GM12878 (cell line): Measurements from ENCODE around the gene CLEC7A. TPM values are rescaled to one million over a fixed set of nuclear protein-coding genes. Genes with fewer than 3 reads are reported as not detected.

Source experiments
- ATAC-seq: fragments of 200-7000 bp; cut with Tn5 transposase; 3 replicates; pipeline ENCODE4 v1.9.1; 2020; ENCODE audit warnings: mild to moderate bottlenecking, moderate library complexity
- BruUV-seq: library from RNA; stranded (reverse); fragments of 400-500 nt; replicated peaks from 2 replicates; lab custom pipeline; 2021; lab: Mats Ljungman, UMichigan
- CTCF ChIA-PET: fragments of 300-600 bp; sonication (Branson Sonifier 250); formaldehyde crosslinking; extraction: SDS; loops from one replicate; lab custom pipeline; 2021; ENCODE audit warnings: inconsistent platforms; lab: Yijun Ruan, JAX
- POLR2A ChIA-PET: fragments of 350-600 bp; formaldehyde crosslinking; extraction: SDS; loops from one replicate; lab custom pipeline; 2021; ENCODE audit warnings: inconsistent platforms; lab: Charles Lee
- RAD21 ChIA-PET: fragments of 300-600 bp; sonication (Branson Sonifier 250); formaldehyde crosslinking; loops from one replicate; lab custom pipeline; 2023; ENCODE audit warnings: antibody characterized with exemption; ENCODE audit not compliant: unreplicated experiment; lab: Charles Lee
- SMC1A ChIA-PET: fragments of 300-600 bp; sonication (Branson Sonifier 250); formaldehyde crosslinking; loops from one replicate; lab custom pipeline; 2023; ENCODE audit not compliant: unreplicated experiment, uncharacterized antibody; lab: Charles Lee
- DNase-seq: peaks from one replicate; pipeline ENCODE4 v3.0.0-alpha.2; 2011; ENCODE audit warnings: low read depth, low spot score
- FAIRE-seq: peaks from 3 replicates; lab custom pipeline; 2011; peaks lifted over from hg19 to GRCh38; lab: Jason Lieb, UNC
- H2AFZ ChIP-seq: 2 replicates; pipeline ENCODE4 v1.6.0; 2011; ENCODE audit warnings: low read depth, low read length, control low read depth; ENCODE audit not compliant: control insufficient read depth
- H3K27ac ChIP-seq: 2 replicates; pipeline ENCODE4 v1.5.1; 2011; ENCODE audit warnings: control low read depth; ENCODE audit not compliant: control insufficient read depth, insufficient read depth
- H3K27me3 ChIP-seq, 2 experiments: replicated peaks in 1 of 2; 2 replicates each; pipeline versions ENCODE4 v1.6.0 to v1.6.1; 2011; ENCODE audit warnings: low read length in 1 of 2; ENCODE audit not compliant: control insufficient read depth in 2 of 2, insufficient read depth in 2 of 2
- H3K36me3 ChIP-seq, 2 experiments: 2 replicates each; pipeline ENCODE4 v1.5.1; 2011; ENCODE audit warnings: low read length in 1 of 2; ENCODE audit not compliant: control insufficient read depth in 2 of 2, insufficient read depth in 2 of 2
- H3K4me1 ChIP-seq: 2 replicates; pipeline ENCODE4 v1.6.1; 2011; ENCODE audit warnings: mild to moderate bottlenecking, low read length, moderate library complexity, mixed read lengths; ENCODE audit not compliant: control insufficient read depth, insufficient read depth
- H3K4me2 ChIP-seq: 2 replicates; pipeline ENCODE4 v1.6.0; 2011; ENCODE audit warnings: control low read depth; ENCODE audit not compliant: control insufficient read depth, insufficient read depth
- H3K4me3 ChIP-seq: fragments of 200-600 bp; sonication (generic); 2 replicates; pipeline ENCODE4 v1.5.1; 2016
- H3K79me2 ChIP-seq: 2 replicates; pipeline ENCODE4 v1.6.0; 2011; ENCODE audit warnings: low read length; ENCODE audit not compliant: control insufficient read depth, insufficient read depth
- H3K9ac ChIP-seq: 2 replicates; pipeline ENCODE4 v1.8.0; 2011; ENCODE audit warnings: low read length, control low read depth, mixed read lengths; ENCODE audit not compliant: control insufficient read depth, insufficient read depth
- H3K9me3 ChIP-seq: replicated peaks from 3 replicates; pipeline ENCODE4 v1.5.1; 2011; ENCODE audit warnings: mild to moderate bottlenecking, low read length; ENCODE audit not compliant: control insufficient read depth, insufficient read depth
- H4K20me1 ChIP-seq: 2 replicates; pipeline ENCODE4 v1.6.0; 2011; ENCODE audit not compliant: control insufficient read depth, insufficient read depth
- BHLHE40 ChIP-seq, 2 experiments: fragments of 450-650 bp in 1 of 2; IDR thresholded peaks; 2 replicates each; pipeline ENCODE4 v1.6.1; 2011 to 2017; ENCODE audit warnings: low read depth in 2 of 2, borderline replicate concordance in 1 of 2, improper control_type of control experiment in 1 of 2, low read length in 1 of 2, mild to moderate bottlenecking in 1 of 2
- GATAD2B ChIP-seq: fragments of 450-650 bp; conservative IDR thresholded peaks from 2 replicates; pipeline ENCODE4 v1.6.1; 2017; ENCODE audit warnings: low read depth, mild to moderate bottlenecking, moderate library complexity
- HDGF ChIP-seq: fragments of 450-650 bp; IDR thresholded peaks from 2 replicates; pipeline ENCODE4 v1.6.1; 2016; ENCODE audit warnings: antibody characterized with exemption
- MXI1 ChIP-seq: fragments of 150-350 bp; IDR thresholded peaks from 2 replicates; pipeline ENCODE4 v1.6.1; 2011; ENCODE audit warnings: low read depth, mild to moderate bottlenecking, inconsistent platforms, low read length, improper control_type of control experiment
- NFXL1 ChIP-seq: fragments of 450-650 bp; IDR thresholded peaks from 2 replicates; pipeline ENCODE4 v1.6.1; 2017; ENCODE audit warnings: antibody characterized with exemption, mild to moderate bottlenecking, borderline replicate concordance
- POLR2AphosphoS2 ChIP-seq: IDR thresholded peaks from 2 replicates; pipeline ENCODE4 v1.6.1; 2011; ENCODE audit warnings: low read depth, mild to moderate bottlenecking, low read length, improper control_type of control experiment, moderate library complexity
- SMAD5 ChIP-seq: IDR thresholded peaks from 2 replicates; pipeline ENCODE4 v1.6.1; 2016; ENCODE audit warnings: antibody characterized with exemption, low read depth
- WGBS: methylation state at CpG from one replicate; pipeline ENCODE4 v1.1.6; 2016; ENCODE audit warnings: low lambda C conversion rate; ENCODE audit not compliant: insufficient replicate concordance, insufficient coverage; ENCODE audit errors: missing lambda C conversion rate; 5-methylcytosine and 5-hydroxymethylcytosine counted together
- in situ Hi-C: fragments of 300-500 bp; cut with MboI; formaldehyde crosslinking; loops from 9 replicates; pipeline ENCODE4 v1.14.3; 2018; ENCODE audit warnings: mixed read lengths
- intact Hi-C: fragments of 100-400 bp; cut with micrococcal nuclease; formaldehyde crosslinking; loops from one replicate; pipeline ENCODE4 v1.14.2; 2022; ENCODE audit not compliant: unreplicated experiment
- polyA plus RNA-seq, 11 experiments: library from polyadenylated mRNA; depleted of rRNA in 4 of 11; unstranded in 6 of 11; stranded (reverse) in 5 of 11; fragments of >200 nt; fragmentation: Nextera tagmentation in 4 of 11; fragmentation: Illumina TruSeq in 1 of 11; extraction: Ambion mirVana in 4 of 11; extraction: Trizol in 1 of 11; gene quantifications; 1 replicate in 1 of 11; 2 replicates in 10 of 11; pipeline versions ENCODE4 v1.2.1 to v1.2.3, GENCODE V29; 2011 to 2016; ENCODE audit warnings: inconsistent platforms in 2 of 11, missing spikeins in 2 of 11, low read depth in 1 of 11
- total RNA-seq, 4 experiments: library from RNA; depleted of rRNA in 3 of 4; stranded (reverse); fragments of >200 nt in 3 of 4; fragmentation: Illumina TruSeq in 1 of 4; extraction: Trizol in 1 of 4; gene quantifications; 2 replicates each; pipeline versions ENCODE4 v1.2.1 to v1.2.3, GENCODE V29; 2013 to 2021
- TF ChIP-seq, protein P1 (sequence below), 3 experiments: IDR thresholded peaks in 2 of 3; conservative IDR thresholded peaks in 1 of 3; 2 replicates each; pipeline ENCODE4 v1.5.1; 2011; ENCODE audit warnings: low read depth in 3 of 3, low read length in 3 of 3, mild to moderate bottlenecking in 3 of 3, control low read depth in 2 of 3, moderate library complexity in 2 of 3, inconsistent platforms in 1 of 3, mixed read lengths in 1 of 3; ENCODE audit not compliant: control insufficient read depth in 2 of 3, insufficient read depth in 1 of 3; ENCODE audit errors: extremely low read depth in 1 of 3
- TF ChIP-seq, protein P2 (sequence below): fragments of 450-650 bp; IDR thresholded peaks from 2 replicates; pipeline ENCODE4 v1.6.1; 2017; ENCODE audit warnings: mild to moderate bottlenecking
- TF ChIP-seq, protein P3 (sequence below): fragments of 450-650 bp; formaldehyde crosslinking; IDR thresholded peaks from 2 replicates; pipeline ENCODE4 v1.5.0; 2022; ENCODE audit warnings: mild to moderate bottlenecking, missing genetic modification characterization

Gene CLEC7A
- total and polyA plus RNA-seq, 10 of the 15 experiments (the other 5 are each of a cell fraction or from before 2014, with no cell fraction given): not detected

DNA sequence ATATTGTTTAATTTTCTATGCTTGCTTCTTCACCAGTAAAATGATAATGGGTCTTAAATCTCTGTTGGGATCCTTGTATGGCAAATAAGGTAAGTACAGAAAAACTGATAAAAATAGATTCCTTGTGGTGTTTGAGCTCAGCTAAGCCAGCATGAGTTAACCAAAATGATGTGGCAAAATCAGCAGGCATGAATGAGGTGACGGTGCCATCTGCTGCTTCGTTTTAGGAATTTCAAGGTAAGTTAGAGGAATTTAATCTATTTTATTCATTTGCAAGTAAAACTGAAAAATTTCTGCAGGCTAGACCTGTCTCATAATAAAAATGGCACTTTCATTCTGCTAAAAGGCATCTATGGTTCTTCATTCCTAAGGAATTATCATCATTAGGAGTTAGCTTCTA lies 10.0 kb upstream of the CLEC7A start (continued):
- TF ChIP-seq, protein P1, sequence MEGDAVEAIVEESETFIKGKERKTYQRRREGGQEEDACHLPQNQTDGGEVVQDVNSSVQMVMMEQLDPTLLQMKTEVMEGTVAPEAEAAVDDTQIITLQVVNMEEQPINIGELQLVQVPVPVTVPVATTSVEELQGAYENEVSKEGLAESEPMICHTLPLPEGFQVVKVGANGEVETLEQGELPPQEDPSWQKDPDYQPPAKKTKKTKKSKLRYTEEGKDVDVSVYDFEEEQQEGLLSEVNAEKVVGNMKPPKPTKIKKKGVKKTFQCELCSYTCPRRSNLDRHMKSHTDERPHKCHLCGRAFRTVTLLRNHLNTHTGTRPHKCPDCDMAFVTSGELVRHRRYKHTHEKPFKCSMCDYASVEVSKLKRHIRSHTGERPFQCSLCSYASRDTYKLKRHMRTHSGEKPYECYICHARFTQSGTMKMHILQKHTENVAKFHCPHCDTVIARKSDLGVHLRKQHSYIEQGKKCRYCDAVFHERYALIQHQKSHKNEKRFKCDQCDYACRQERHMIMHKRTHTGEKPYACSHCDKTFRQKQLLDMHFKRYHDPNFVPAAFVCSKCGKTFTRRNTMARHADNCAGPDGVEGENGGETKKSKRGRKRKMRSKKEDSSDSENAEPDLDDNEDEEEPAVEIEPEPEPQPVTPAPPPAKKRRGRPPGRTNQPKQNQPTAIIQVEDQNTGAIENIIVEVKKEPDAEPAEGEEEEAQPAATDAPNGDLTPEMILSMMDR (IDR thresholded peaks at IDR 0.05 in 2 of 3, conservative IDR thresholded peaks at IDR 0.05 in 1 of 3; ENCODE audit: control insufficient read depth in 2 of 3, extremely low read depth in 1 of 3, insufficient read depth in 1 of 3, low read depth in 3 of 3, low read length in 3 of 3): peak; percentile 47 to 77 (median 57); a peak in 5 of 6 replicates

DNA sequence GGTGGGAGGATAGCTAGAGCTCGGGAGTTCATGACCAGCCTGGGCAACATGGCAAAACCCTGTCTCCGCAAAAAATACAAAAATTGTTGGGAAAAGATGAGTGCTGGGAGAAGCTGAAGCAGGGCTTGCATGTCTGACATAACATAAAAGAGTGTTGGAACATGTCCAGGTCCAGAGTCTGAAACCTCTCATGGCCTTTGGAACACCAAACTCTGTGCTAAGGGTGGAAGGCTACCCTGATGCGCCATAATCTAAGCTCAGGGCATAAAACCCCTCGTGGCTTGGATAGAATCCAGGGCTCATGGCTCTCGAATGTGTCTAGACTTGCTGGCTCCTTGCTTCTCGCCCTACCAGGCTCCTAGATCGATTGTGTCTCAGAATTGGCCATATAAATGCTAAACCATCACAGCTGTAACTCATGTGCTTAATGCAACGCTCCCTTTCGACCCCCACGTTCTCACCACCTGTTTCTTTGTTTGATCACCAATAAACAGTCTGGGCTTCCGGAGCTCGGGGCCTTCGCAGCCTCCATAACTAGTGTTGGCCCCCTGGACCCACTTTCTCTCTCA lies 6.7 kb upstream of the CLEC7A start:
- FAIRE-seq: no peak
- H3K4me3 ChIP-seq: no peak overlapping the region
- no peak for TF ChIP-seq NFXL1
- TF ChIP-seq POLR2AphosphoS2: no peak
- no peak for TF ChIP-seq HDGF
- TF ChIP-seq MXI1: no peak
- TF ChIP-seq BHLHE40 (IDR thresholded peaks at IDR 0.05; ENCODE audit: borderline replicate concordance in 1 of 2, low read depth in 2 of 2, low read length in 1 of 2): no peak
- no peak for TF ChIP-seq GATAD2B
- TF ChIP-seq, protein P2, sequence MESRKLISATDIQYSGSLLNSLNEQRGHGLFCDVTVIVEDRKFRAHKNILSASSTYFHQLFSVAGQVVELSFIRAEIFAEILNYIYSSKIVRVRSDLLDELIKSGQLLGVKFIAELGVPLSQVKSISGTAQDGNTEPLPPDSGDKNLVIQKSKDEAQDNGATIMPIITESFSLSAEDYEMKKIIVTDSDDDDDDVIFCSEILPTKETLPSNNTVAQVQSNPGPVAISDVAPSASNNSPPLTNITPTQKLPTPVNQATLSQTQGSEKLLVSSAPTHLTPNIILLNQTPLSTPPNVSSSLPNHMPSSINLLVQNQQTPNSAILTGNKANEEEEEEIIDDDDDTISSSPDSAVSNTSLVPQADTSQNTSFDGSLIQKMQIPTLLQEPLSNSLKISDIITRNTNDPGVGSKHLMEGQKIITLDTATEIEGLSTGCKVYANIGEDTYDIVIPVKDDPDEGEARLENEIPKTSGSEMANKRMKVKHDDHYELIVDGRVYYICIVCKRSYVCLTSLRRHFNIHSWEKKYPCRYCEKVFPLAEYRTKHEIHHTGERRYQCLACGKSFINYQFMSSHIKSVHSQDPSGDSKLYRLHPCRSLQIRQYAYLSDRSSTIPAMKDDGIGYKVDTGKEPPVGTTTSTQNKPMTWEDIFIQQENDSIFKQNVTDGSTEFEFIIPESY: no peak
- TF ChIP-seq SMAD5: no peak
- TF ChIP-seq, protein P3, sequence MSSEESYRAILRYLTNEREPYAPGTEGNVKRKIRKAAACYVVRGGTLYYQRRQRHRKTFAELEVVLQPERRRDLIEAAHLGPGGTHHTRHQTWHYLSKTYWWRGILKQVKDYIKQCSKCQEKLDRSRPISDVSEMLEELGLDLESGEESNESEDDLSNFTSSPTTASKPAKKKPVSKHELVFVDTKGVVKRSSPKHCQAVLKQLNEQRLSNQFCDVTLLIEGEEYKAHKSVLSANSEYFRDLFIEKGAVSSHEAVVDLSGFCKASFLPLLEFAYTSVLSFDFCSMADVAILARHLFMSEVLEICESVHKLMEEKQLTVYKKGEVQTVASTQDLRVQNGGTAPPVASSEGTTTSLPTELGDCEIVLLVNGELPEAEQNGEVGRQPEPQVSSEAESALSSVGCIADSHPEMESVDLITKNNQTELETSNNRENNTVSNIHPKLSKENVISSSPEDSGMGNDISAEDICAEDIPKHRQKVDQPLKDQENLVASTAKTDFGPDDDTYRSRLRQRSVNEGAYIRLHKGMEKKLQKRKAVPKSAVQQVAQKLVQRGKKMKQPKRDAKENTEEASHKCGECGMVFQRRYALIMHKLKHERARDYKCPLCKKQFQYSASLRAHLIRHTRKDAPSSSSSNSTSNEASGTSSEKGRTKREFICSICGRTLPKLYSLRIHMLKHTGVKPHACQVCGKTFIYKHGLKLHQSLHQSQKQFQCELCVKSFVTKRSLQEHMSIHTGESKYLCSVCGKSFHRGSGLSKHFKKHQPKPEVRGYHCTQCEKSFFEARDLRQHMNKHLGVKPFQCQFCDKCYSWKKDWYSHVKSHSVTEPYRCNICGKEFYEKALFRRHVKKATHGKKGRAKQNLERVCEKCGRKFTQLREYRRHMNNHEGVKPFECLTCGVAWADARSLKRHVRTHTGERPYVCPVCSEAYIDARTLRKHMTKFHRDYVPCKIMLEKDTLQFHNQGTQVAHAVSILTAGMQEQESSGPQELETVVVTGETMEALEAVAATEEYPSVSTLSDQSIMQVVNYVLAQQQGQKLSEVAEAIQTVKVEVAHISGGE (CRISPR knock-in tag): no peak
- H3K27me3 ChIP-seq: no peaks in the 10 kb centered on the region; a peak in 1 of 4 replicates
- in situ Hi-C loops: no loop called here
- H3K79me2 ChIP-seq: no peaks in the 10 kb centered on the region
- H3K9me3 ChIP-seq: no peaks in the 10 kb centered on the region
- no peak overlapping the region for H2AFZ ChIP-seq
- no peak overlapping the region for H3K27ac ChIP-seq
- H3K9ac ChIP-seq: no peak overlapping the region
- H3K36me3 ChIP-seq: no peaks in the 10 kb centered on the region
- RAD21 ChIA-PET: interaction anchor here (1.4 kb wide), 1 partner anchor 197 kb away, joined by 3 read pairs; no protein-coding TSS in a partner anchor
- SMC1A ChIA-PET: interaction anchor here (0.6 to 1.8 kb wide), 4 partner anchors 26 to 387 kb away, joined by 3 to 4 read pairs (median 3); no protein-coding TSS in a partner anchor
- CTCF ChIA-PET: interaction anchor here (0.8 to 2.0 kb wide), 5 partner anchors 102 to 394 kb away, joined by 3 to 5 read pairs (median 4); no protein-coding TSS in a partner anchor
- no peak for DNase-seq
- intact Hi-C loops: no loop called here
- H3K4me2 ChIP-seq: no peak overlapping the region
- no peaks in the 10 kb centered on the region for H4K20me1 ChIP-seq
- POLR2A ChIA-PET: no interaction called here
- BruUV-seq: no TSS peak
- ATAC-seq: no peak
- WGBS: 52% methylated on average over 13 of the region's 13 CpGs
- H3K4me1 ChIP-seq: no peaks in the 10 kb centered on the region
